Measurements from ENCODE around the gene LBH.

Gene LBH

DNA sequence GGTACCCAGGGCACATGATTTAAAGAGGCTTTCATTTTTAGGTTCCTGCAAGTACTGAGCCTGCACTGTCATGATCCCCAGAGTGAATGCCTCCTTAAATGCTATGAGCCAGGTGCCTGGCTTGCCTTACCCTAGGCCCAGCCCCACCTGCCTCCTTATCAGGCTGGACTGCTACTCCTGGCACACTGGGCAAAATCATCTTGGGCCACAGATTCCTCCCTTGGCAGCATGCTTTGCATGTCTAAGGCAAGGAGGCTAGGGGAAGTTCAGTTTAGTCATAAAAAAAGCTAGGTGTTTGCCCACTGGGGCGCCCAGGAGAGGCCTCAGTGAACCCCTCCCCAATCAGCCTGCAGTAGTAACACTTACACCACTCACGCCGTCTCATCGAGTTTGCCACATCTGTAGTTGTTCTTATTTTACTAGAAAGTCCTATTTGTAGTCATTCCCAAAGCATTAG lies 45.1 kb downstream of the LBH start:
- DNase-seq (ENCODE audit: low read depth) = no peak

DNA sequence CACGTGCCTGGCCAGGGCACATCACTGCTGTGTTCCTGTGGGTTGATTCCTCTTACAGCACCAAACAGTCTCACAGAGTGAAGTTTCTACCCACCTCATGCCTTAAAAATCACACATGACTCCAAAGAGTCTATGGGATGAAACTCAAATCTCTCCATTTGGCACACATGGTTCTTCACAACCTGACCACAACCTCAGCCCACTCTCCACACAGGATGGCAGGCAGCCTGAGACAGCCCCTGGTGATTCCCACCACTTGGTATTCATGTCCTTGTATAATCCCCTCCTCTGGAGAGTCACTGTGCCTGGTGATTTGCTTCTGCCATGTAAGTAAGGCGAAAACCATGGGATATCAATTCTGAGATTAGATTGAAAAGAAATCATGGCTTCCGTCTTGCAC lies 46.2 kb downstream of the LBH start:
- DNase-seq (ENCODE audit: low read depth) = no peak

DNA sequence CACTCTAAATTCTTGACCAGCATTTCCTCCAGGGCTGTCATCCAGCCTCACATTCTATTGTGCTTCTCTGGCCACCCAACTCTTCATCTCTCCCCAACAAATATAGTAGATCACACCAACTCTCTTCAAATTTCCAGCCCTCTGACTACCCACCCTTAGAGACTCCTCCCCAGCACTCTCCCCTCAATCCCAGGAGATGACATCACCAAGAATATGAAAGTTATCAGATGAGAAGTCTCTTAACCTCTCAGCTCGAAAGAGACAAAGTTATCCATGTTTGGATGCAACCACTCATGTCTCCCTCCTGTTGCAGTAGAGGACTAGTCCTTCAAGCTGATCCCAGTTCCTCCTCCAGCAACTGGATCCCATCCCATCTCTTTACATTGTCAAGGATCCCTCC lies 47.1 kb downstream of the LBH start:
- no peak for DNase-seq (ENCODE audit: low read depth)

DNA sequence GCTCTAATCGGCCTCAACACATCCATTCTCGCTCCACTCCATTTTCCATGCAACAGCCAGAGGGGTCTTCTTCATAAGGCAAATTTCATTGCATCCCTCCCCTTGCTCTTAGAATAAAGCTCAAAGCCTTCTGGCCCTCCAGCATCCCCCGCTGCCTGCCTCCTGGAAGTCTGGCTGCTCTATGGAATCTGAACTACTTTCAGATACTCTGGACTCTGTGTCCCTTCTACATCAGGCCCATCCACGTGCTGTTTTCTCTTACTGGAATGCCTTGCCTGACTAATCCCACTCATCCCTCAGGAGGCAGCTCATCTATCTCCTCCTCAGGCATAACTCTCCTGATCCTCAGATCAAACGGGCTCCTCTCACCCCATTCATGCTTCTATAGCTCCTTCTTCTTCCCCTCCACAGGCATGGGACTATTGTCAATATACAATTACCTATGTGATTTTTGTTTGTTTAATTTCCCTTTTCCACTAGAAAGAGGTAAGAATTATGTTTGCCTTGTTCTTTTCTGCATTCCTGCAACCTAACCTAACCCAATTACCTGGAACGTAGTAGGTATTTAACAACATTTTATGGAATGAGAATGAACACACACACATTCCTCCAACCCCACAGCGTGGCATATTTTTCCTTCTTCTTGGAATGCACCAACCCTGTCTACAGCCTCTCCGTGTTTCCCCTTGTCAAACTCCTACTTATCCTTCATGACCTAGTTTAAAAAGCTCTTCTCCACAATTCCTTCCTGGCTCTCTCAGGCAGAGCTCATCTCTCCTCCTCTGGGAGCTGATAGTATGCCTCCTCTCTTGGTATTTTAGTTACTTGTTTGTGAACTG lies 49.5 kb downstream of the LBH start:
- no peak for DNase-seq (ENCODE audit: low read depth)

DNA sequence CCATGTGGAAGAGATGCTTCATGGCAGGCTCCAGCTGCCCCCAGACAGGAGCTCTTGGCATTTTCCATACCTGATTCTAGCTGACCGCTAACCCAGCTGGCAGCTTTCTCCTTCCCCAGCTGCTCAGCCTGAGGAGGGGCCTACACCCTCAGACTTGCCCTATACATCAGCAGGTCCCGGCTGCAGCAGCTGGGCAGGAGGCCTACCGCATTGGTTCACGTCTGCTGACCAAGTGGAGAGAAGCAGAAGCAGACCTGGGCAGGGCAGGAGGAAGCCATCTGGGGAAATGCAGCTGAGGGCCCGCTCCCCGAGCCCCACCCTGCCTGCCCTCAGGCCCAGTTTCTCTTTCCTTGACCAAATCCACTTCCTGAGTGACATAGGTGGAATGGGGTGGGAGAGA lies 50.7 kb downstream of the LBH start:
- DNase-seq (ENCODE audit: low read depth) = no peak

DNA sequence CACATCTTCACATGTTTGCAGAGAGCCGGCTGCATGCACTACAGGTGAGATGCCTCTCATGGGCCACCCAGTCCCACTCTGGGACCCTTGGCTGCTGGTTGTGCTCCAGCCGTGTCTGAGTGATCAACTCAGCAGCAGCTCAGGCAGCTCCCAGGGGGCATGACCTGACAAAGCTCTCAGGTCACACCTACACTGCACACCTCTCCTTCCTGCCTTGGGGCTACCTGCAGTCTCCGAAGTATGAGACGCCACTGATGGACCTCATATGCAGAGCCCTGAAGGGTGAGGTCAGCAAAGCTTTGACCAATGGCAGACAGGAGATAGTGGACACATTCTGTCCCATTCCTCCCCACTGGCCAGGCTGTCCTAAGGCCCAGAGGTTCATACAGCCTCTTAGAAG lies 51.4 kb downstream of the LBH start:
- no peak for DNase-seq (ENCODE audit: low read depth)

DNA sequence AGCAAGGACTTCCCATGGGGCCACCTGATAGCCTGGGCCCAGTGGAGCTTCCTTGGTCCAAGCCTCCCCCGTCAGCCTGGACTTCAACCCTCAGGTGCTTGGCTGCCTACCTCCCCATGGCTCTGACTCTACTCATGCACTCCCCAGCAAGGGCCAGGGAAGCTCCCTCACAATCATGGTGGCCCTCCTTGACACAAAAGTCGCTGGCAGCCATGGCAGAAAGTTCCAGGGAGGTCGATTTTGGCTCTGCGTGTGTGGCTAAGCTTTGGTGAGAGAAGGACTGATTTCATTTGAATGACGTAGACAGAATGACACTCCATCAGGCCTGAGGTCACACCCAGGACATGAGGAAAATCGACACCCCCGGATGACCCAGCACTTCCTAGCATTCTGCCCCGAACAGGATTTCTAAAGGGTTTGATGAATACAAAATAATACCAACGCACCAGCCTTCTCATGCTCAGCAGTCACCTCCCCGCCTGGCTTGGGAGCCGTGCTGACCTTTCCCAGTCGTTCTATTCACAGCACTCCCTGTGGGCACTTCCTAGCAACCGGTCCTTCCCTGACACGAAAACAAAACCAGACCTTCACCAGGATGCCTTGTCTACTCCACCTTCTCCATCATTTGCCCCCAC lies 52.7 kb downstream of the LBH start:
- no peak for DNase-seq (ENCODE audit: low read depth)

DNA sequence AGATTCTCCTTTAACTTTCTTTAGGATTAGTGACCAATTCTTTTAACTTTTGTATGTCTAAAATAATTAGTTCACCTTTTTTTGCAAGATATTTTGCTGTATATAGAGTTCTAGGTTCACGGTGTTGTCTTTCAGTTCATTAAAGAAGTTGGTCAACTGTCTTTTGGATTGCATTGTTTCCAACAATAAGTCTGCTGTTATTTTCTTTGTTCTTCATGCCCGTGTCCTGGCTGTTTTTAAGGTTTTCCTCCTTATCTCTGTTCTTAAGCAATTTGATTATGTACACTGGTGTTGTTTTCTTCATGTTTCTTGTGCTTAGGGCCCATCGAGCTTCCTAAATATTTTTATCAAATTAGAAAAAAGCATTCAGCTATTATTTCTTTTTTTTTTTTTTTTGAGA lies 54.4 kb downstream of the LBH start:
- no peak for DNase-seq (ENCODE audit: low read depth)

DNA sequence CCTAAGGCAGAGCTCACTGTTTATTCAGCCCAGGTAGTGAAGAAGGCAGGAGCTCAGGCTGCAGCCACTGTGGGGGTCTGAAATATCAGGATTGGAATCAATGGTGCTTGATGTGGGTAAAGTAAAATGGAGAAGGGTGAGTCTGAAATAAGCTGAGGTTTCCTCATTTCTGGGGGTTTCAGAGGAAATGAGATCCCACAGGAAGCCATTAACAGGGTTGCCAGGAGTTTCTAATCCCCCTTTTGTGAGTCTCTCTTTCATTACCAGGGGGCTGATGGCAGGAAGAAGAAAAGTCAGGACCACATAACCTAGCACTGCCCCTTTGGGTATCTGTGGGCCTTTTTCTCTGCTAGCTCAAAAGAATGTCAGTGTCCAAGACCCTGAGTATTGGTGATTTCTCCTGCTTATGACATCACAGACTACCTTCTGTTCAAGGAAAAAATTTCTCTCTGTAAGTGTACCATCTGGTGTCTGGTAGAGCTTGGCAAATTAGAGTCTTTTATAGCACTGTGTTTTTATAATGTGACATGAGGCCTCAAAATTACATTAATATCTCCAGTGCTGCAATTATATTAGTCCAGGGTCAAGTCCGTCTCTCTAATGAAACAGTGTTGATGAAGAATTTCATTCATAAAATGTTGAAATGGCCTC lies 56.0 kb downstream of the LBH start:
- DNase-seq (ENCODE audit: low read depth) = no peak

DNA sequence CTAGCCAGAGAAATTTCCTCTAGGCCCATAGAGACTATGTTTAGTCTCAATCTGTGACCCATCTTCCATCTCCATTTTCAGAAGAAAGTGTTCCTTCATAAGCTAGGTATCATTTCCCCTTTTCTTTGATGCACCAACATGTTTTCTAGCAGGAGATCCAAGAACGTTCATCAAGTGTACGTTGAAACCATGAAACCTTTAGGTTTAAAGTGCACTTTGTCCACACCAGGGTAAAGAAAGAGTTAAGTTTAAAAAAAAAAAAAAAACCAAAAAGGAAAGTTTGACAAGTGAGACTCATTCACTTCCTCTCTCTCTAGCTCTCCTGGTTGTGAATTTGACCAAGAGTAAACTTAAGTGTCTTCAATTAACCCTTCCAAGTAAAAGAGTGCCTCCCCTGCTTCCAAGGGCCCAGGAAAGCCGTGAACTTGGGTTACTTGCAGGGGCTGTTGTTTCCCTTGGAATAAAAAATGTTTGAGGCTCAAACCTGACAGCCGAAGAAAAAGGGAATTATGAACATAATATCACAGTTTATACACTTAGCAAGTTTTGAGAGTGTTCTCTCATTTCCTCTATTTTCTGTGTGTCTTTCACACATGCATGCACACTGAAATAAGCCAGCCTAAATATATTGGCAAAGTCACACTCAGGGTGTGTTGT lies 56.7 kb downstream of the LBH start:
- no peak for DNase-seq (ENCODE audit: low read depth)

DNA sequence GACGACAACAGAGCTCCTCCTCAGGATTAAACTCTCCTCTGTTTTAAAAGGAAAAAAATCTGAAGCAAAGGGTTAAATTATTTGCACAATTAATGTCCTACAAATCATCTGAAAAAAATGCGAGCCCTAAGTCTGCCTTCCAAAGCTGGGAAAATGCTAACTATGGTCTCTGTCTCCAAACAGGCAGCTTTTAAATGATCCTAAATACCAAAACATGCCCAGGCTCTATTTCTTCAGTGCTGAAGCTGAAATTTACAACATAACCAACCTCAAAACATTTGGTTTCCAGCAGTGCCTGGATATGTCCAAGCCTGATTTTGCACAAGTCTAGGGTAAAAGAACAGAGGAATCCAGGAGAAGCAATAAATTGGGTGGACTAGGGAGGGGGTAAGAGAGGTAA lies 57.2 kb downstream of the LBH start:
- DNase-seq (ENCODE audit: low read depth) = no peak

DNA sequence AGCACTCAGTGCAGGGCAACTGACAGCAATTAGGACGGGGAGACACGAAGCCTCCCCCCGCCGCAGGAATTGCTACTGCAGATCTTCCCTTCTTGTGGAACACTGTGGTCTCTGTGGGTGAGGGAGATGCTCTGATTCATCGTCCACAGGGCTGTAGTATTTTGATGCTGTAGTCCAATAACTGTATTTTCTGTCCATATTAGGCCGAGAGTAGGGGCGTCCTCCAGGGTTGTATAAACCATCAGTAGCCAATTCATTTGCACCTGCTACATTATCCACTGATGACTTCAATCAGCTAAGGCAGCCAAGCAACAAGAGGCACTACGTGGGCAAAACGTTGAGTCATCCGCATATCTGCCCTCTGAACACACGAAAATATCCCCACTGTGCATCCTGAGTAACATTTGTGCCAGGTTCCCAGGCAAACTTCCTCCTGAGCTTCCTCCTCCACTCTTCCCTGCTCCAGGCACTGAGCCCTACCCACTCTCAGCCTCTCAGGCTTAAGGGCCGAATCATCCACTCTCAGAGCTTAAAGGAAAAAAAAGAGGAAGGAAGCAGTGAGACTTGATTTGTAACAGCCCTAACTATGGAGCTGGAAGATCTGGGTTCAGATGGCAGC lies 62.1 kb downstream of the LBH start:
- DNase-seq (ENCODE audit: low read depth) = no peak

DNA sequence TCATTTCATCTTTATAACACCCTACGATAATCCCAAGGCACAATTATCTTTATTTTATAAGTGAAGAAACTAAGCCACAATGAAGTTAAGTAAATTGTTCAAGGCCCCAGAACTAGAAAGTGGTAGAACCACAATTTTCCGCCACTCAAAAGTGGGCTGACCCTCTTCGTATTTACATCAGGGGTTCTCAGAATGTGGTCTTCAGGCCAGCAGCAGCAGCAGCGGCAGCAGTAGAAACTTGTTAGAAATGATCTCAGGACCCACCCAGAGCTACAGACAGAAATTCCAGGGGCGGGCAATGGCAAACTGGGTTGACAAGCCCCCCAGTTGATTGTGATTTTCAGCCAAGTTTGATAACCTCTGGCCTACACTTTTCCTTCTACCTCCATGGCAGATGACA lies 62.8 kb downstream of the LBH start:
- no peak for DNase-seq (ENCODE audit: low read depth)

DNA sequence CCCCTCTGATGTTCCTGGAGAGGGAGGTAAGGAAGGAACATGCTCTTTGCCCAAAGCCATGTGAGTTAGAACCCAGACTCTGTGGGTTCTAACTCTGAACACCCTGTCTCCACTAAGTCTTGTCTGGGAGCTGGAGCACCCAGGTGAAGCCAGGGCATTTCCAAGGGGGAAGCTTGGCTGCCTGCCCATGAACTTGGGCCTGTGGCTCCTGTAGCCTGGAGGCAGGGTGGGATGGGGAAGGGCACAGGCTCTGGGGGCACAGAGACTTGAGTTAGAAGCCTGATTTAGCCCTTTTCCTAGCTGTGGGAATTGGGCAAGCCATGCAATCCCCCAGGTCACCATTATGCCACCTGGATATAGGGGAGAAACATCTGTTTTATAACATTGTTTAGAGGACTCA lies 65.2 kb downstream of the LBH start:
- DNase-seq (ENCODE audit: low read depth) = no peak

DNA sequence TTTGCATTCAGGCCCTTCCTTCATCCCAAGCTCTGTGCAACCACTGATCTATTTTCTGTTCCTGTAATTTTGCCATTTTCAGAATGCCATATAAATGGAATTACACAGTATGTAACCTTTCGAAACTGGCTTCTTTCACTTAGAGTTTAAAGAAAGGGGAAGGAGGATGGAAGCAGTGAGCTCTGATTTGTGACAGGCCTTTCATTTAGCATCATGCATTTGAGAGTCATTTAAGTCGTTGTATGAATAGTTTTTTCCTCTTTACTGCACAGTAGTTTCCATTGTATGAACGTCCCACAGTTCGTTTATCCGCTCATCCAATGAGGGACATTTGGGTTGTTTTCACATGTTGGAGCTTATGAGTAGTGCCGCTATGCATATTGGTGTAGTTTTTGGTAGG lies 67.0 kb downstream of the LBH start:
- DNase-seq (ENCODE audit: low read depth) = no peak

DNA sequence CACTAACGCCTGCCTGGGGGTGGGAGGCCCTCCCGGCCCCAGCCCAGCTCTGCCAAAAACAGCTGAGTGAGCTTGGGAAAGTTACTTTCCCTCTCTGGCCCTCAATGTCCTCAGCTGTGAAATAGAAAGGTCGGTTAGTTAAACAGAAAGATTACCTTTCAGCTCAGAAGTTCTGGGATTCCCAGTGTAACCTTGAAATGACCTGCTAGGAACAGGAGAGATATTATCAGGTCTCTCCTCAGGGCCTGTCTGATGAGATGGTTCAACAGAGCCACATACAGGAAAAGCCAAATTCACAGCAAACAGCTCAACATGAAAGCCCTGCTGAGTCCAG lies 68.8 kb downstream of the LBH start:
- DNase-seq (ENCODE audit: low read depth) = no peak

DNA sequence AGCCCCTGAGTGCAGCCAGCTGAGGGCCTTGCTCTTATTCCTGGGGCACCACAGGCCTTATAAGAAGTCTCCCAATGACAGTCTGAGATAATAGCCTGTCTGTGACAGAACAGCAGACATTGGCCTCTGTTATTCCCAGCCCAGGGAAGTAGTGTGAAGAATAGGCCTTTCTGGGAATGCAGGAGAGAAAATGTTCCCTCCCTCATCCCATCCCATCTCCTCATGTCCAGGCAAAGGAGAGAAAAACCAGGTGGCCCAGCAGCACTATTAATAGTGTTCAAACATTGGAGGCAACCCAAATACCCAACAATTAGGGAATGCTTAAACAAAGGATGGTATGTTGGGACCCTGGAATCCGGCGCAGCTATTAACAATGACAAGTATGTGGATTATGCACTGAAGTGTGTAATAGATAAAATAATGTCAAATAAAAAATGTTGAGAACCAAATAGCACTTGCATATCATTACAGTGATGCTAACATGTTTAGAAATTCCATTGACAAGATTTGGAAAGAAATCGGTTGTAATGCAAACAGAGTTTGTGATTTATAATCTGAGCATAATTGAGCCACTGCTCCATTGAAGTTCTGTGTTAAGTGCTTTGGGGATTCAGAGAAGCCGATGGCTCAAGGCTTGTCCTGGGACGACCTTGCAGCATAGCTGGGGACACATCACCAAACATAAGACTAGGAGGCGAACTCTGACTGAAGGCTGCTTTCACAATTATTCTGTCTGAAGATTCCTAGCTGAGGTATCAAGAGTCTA lies 69.3 kb downstream of the LBH start:
- DNase-seq (ENCODE audit: low read depth) = no peak

DNA sequence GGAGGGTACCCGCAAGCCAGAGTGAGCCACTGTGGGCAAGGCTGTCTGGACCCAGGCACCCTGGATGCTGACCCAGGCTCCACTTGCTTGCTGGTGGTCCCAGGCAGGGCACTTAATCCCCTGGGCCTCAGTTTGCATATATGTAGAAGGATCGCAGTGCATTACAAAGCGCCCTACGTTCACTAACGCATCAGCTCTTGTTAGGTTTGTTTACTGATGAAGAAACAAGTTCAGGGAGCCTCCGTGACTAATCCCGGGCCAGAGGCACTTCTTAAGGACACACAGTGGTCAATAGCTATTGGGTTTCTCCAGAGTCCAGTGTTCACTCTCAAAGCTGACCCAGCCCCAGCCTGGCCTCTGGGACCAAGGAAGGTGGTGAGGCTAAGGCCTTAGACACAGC lies 70.2 kb downstream of the LBH start:
- DNase-seq (ENCODE audit: low read depth) = no peak

DNA sequence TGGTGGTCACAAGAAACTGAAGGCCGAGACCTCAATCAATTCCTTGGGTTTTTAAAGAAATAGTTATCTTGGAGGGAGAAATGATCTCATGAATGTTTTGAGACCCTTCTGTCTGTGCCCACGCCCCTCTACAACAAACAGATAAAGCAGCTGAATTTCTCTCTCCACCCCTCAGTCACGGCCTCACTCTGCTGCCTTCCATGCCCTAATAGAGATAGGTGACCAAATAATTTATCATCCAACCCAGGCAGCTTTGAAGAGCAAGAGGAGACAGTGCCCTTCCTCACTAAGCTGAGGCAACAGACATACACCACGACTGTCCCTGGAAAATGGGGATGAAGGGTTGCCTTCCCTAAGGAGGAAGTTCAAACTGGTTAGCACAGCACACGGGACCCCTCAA lies 71.2 kb downstream of the LBH start:
- DNase-seq (ENCODE audit: low read depth) = no peak

DNA sequence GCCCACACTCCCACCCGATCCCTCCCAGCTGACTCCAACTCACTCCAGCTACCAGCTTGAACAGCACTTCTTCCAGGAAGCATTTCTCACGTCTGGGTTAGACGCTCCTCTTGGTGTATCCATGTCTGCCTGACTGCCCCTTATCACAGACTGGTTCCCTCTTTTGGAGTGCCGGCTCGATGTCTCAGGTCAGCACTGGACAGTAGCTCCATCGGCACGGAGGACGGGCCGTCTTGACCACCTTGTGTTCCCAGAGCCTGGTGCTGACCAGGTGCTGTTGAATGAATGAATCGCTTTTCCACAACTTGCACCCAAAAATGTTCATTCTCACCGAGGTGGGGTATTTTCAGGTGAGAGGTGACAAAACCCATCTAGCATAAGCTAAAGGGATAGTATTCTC lies 71.8 kb downstream of the LBH start:
- DNase-seq (ENCODE audit: low read depth) = no peak

DNA sequence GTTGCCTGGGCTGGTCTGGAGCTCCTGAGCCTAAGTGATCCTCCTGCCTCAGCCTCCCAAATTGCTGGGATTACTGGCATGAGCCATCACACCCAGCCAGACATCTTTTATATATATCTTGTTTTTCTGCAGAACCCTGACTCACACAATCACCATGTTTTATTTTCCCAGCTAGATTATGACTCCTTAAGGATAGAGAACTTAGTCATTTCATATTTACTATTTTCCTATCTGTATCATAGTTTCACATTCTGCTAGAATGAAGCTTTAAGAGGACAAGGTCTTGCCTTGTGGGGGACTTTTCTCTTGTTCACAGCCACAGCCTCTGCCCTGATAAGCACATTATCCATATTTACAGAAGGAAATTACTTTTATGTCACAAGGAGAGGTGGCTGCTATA lies 73.9 kb downstream of the LBH start:
- DNase-seq (ENCODE audit: low read depth) = no peak

DNA sequence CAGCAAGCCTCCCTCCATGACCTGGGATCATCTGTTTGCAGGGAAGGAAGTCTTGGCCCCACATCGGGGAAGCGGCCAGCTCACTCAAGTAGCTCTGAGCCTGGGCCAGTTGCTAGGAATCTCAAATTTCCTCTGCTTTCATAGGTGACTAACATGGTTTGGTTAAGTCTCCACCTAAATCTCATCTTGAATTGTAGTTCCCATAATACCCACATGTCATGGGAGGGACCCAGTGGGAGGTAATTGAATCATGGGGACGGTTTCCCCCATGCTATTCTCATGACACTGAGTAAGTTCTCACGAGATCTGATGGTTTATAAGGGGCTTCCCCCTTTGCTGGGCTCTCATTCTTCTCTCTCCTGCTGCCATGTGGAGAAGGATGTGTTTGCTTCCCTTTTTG lies 75.2 kb downstream of the LBH start:
- no peak for DNase-seq (ENCODE audit: low read depth)

All from activated T-helper 9 cell treated with anti-CD3 and anti-CD28 coated beads, Interleukin-2, amount 50 U/mL, for 16 hours (primary cell).